ENCODE measurements around the gene SH3BGR.

- TF ChIP-seq EZH2 (IDR thresholded peaks at IDR 0.05; ENCODE audit: low read depth, low read length, severe bottlenecking) (no peak), CREB1 (IDR thresholded peaks at IDR 0.05) (no peak), JUN (IDR thresholded peaks at IDR 0.05; ENCODE audit: low read depth, low read length) (no peak)
Observed at GRCh38 chr21:39452207-39452969, 618 bp downstream of the SH3BGR start.
